Measurements from ENCODE around the gene WNT7B. TPM values are rescaled to one million over a fixed set of nuclear protein-coding genes. Genes with fewer than 3 reads are reported as not detected.

WNT7B gene
- total RNA-seq, 1 donor from 2014 or later = 14.5 TPM

DNA sequence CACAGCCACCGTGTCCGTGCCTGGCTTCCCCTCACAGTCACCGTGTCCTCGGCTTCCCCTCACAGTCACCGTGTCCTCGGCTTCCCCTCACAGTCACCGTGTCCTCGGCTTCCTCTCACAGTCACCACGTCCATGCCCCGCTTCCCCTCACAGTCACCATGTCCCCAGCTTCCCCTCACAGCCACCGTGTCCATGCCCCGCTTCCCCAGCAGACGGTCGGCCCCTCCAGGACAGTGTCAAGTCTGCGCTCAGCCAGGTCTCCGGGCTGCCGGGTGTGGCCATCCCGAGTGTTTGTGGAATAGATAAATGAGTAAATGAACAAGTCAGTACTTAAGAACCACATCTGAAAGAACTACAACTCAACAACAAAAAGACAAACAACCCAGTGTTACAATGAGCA, 23.8 kb downstream of the WNT7B start:
- no peak for DNase-seq (ENCODE audit: low read depth)

DNA sequence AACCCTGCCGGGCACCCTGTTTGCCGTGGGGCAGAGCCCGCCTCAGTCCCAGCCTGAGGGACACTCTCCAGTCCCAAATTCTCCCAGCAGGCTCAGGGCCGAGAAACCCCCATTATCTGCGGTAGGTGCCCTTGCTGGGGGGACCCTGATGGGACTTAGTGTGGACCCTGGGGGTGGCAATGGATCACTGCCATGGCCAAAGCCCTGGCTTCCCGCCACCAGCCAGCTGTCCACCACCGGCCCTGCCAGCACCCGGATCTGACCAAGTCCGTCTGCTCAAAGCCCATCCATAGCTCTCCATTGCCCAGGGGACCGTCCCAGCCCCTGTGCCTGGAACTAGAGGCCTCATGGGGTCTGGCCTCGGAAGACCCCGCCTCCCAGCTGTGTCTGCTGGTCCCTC, 24.4 kb downstream of the WNT7B start:
- DNase-seq (ENCODE audit: low read depth) = no peak

DNA sequence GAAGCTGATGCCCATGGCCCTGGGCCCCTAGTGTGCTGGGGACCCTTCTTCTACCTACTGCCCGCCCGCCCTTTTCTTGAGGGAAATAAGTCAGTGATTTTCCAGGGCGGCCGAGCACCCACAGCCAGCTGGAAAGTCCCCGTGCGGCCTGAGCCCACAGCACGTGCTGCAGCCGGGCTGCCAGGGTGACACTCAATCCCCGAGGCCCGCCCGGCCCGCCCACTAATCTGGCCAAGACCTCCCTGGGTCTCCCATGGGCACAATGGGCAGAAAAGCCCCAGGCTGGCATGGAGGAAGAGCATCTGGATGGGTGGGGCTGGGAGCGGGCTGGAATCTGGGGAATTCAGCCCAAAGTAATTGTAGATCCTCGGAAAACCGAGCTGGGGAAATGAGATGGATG, 24.8 kb downstream of the WNT7B start:
- no peak for DNase-seq (ENCODE audit: low read depth)

DNA sequence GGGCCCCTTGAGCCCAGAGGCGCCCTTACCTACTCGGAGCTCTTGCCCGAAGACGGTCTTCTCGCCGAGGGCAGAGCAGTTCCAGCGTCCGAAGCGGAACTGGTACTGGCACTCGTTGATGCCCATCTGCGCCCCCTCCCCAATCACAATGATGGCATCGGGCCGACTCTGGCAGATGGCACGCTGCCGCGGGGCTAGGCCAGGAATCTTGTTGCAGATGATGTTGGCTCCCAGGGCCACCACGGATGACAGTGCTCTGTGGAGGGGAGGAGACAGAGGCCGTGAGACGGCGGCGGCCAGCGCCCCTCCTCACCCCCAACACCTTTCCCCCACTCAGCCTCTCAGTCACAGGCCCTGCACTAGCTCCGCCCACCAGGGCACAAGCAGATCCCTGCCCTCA, 27.1 kb downstream of the WNT7B start:
- DNase-seq (ENCODE audit: low read depth) = no peak

DNA sequence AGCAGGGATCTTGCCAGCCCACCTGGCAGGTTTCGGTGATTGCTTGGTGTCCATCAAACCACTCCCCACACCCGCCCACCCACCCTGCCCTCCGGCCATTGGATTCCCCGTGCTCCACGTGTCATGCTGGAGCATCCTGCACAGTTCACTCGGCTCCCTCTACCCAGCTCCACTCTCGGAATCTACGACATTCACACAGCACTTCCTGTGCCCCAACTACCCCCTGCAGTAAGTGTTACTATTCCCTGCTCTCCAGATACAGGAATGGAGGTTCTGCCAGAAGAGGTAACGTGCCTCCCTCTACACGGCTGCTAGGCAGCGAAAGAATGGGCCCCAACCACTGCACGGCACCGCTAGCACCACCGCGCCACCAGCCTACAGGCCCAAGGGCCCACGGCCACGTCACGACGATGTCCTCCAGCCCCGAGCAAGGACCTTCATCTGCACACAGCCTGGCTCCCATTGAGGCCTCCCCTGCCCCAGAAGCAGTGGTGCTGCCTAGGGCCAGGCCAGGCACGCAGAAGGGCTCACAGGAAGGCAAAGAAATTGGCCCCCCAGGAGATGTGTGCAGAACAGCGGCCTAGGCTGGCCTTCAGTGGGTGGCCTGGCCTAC, 27.6 kb downstream of the WNT7B start:
- DNase-seq (ENCODE audit: low read depth) = no peak

DNA sequence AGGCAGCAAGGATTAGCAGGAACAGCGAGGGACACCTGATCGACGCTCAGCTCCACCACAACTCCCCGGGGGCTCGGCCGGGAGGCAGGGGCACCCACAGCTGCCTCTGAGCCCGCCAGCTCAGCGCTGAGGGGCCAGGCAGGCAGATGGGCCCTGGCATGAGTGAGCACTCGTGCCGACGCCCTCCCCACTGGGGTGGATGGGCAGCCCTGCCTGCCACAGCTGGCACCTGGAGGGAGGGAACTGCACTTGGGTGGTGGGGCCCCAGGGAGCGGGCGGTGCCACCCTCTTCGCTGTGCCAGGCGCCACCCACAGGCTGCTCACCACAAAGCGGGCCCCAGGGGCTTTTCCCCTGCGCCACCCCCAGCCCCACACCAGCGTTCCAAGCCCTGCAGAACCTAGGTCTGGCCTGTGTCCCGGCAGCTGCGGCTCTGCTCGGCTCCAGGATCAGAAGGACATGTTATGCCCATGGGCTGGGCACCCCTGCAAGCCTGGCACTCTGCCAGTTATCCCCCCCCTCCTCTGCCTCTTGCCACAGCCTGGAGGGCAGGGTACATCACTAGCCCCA, 28.8 kb downstream of the WNT7B start:
- DNase-seq (ENCODE audit: low read depth) = no peak

DNA sequence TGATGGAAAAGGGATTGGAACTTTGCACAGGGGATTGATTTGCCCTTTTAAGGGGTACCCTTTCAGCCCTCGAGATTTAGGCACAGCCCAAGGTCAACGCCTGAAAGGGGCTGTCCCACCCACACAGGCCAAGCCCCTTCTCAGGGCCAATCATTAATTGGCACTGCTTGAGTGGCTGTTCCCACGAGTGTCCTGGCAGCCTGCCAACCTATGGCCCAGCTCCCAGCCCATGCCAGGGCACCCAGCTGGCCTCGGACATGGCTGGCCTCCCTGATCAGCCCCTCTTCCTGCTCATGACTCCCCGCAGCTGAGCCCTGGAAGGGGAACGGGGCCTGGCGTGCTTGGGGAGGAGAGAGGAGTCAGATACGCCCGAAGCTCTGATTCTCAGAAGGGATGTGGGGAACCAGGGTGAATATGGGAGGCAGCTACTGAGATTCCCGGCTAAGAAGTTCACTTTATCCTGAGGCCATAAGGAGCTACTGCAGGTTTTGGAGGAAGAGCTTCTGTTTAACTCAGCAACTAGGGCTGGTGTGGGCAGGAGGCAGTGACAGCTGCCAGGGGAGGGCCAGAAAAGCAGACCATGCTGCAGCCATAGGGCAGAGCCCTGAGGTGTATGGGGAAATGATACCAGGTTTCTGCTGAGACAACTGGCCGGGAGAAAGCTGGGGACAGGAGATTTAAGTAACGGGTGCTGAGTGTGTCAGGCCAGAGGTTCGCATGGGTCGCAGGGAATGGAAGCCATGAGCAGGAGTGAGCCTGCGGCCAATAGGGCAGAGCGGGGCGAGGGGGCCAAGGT, 30.0 kb downstream of the WNT7B start:
- DNase-seq (ENCODE audit: low read depth) = peak; percentile 22

DNA sequence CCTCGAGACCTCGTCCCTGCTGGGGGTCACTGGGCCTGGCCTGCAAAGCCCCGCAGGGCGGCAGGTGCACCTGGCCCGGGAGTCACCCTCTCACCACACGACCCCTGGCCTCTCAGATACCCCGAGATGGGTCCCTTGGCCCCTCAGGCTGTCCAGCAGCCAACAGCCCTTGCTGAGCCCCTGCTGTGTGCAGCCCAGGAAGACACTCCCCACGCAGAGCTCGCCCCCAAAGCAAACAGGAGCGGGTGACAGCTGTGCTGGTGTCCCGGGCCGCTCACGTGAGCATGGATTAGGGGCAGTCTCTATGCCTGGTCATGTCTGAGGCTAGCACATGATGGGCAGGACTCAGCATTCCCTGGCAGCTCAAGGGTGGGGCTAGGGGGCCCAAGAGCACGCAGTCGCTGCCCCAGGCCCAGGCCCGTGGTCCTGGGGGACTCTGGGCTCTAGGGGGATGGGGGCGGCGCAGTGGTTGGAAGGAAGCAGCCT, 31.3 kb downstream of the WNT7B start:
- DNase-seq (ENCODE audit: low read depth) = no peak

DNA sequence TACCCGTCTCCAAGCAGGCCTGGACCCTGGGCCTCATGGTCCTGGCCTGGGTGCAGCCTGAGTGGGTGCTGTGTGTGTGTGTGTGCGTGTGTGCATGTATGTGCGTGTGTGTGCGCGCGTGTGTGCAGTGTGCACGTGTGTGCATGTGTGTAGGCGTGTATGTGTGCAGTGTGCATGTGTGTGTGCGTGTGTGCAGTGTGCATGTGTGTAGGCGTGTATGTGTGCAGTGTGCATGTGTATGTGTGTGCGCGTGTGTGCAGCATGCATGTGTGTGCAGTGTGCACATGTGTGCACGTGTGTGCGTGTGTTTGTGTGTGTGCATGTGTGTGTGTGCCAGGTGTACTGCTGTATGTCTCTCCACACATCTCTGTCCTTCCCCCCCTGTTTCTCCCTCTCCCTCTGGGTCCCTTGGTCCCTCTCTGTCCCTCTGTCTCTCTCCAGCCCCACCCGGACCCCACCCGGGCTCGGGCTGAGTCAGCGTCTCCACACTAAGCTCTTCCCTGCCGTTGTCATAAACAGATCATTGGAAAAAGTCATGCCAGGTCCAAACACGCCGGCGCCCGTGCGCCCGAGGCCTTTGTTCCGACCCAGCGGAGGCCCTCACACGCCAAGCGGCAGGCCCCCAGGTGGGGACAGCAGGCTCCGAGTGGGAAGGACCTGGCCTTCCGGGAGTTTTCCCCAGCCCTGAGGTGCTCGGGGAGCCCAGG, 34.0 kb downstream of the WNT7B start:
- no peak for DNase-seq (ENCODE audit: low read depth)

DNA sequence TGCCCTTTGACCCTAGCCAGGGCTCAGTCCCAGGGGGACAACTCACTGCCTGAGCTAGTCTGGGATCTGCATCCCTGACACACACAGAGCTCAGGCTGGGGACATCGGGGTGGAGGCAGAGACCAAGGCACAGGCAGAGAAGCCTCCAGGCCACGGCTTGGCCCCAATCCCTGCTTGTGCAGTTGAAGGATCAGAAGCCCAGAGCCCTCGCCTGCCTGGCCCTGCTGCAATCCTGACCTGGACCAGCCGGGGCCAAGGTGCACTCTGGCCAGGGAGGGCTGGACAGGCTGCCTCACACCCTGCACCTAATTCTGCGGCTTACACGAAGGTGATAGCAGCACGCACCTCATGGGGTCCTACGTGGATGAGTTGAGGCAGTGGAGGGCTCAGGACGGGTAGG, 34.6 kb downstream of the WNT7B start:
- DNase-seq (ENCODE audit: low read depth) = no peak

DNA sequence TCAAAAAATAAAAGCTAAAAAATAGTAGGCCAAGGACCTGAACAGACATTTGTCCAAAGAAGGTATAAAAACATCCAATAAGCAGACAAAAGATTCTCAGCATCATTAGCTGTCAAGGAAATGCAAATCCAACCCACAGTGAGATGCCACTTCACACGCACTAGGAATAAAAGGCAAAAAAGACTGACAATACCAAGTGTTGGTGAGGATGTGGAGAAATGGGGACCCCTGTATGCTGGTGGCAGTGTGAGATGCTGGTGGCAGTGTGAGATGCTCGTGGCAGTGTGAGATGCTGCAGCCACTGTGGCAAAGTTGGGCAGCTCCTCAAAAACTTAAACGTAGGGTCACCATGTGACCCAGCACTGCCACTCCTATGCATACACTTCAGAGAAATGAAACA, 38.0 kb downstream of the WNT7B start:
- DNase-seq (ENCODE audit: low read depth) = no peak

DNA sequence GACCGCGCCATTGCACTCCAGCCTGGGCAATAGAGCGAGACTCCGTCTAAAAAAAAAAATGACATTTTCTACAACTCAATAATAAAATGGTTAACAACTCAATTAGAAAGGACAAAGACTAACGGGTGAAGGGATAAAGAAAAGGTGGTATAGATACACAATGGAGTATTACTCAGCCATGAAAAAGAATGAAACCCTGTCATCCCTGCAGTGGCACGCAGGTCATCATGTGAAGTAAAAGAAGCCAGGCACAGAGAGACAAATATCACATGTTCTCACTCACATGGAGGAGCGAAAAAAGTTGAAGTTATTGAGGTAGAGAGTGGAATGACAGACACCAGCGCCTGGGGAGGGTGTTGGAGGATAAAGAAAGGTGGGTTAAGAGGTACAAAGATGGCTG, 39.0 kb downstream of the WNT7B start:
- DNase-seq (ENCODE audit: low read depth) = no peak

DNA sequence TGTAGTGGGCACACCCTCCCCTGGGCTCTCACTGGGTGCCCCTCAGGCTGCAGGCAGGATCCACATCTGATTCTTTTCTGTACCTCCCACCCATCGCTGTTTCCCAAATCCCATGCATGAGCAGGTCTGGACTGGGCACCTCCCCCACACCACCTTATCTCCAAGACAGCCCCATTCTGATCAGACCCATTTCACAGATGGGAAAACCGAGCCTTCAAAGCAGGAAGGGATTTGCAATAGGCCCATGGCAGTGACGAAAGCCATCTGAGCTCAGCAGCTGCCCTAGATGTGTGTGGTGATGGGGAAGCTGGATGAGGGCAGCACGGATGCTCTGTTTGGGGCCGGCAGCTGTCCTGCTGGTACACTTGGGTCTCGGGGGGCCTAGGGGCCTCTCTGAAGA, 41.4 kb downstream of the WNT7B start:
- DNase-seq (ENCODE audit: low read depth) = no peak

DNA sequence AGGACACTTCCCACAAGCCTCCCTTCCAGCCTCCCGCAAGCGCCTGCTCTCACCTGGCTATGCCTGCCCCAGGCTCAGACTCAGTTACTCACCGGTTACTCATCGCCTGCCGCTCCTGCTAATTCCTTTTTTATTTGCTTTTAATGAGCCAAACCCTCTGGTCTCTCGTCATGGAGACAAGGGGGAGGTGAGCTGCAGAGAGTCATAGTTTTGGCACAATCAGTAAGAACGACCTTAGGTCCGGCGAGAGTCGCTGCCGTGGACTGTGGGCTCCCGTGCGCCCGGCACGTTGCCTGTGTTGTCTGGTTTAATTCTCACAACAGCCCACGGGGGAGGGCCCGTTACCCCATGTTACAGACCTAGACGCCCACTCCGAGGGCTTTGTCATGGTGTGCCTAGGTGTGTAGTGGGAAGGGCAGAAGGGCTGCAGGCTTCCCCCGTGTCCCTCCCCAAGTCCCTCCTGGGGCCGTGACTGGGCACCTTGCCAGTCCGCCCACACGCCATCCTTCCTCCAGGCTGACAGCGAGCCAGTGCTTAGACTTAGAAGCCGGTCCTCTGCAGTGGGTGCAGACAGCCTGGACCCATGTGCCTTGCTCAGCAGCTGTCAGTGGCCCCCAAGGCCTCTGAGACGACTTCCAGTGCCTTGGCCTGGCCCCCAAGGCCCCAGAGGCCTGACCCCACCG, 42.2 kb downstream of the WNT7B start:
- DNase-seq (ENCODE audit: low read depth) = peak; percentile 98

DNA sequence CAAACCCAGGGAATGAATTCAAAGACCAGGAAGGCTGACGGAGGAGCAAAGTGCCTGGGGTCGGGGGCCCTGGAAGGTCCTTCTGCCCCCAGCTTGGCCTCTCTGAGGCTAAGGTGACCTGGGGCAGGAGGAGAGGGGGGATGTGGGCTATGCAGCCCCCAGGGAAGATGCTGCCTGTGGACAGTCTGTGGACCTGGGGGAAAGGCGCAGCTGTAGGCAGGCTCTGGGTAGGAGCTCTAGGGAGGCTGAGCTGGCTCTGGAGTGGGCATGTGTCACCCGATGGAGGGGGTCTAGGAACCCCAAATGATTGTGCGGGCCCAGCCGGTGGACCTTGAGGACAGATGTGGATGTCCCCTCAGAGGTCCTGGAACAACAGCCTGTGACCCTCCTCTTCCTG, 42.8 kb downstream of the WNT7B start:
- no peak for DNase-seq (ENCODE audit: low read depth)

DNA sequence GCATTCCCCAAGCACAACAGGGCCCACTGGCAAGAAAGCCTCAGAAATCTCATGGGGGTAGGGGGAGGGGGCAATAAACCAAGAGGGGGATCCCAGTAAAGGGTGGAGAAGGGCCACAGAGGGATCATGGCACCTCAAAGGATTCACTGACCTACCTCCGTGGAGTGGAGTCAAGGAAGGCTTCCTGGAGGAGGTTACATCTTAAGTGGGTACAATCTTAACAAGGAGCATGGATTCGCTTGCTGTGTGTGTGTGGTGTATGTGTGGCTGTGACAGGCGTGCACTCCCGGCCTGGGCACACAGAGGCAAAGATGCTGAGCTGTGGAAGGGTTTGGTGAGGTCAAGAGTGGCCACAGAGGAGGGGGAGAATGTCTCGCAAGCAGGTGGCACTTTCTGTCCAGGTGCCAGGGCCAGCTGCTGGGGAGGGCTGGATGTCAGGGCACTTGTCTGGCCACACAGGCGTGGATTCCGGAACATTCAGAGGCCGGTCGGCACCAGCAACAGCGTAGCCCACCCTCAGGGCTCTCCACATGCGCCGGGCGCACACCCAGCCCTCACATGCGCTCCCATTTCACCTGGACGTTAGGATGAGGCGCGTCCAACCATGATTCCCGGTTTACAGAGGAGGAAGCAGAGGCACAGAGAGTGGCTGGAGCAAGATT, 43.3 kb downstream of the WNT7B start:
- DNase-seq (ENCODE audit: low read depth) = no peak

DNA sequence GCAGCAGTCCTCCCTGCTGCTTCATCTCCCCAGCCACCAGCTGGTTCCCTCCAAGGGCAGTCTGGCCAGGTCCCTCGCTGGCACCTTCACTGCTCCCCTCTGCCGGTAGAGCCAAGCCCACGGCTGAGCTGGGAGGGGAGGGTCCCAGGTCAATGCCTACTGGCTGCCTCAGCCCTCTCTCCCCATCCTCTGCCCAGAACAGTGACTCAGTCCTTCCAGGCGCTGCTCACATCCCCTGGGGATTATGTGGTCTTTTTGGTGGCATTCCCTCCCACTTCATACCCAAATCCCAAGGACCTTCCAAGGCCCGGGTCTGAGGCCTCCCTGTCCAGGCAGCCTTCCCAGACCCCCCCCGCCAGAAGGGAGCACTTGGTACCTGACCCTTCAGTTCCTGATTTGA, 44.9 kb downstream of the WNT7B start:
- peak; percentile 32 for DNase-seq (ENCODE audit: low read depth)

DNA sequence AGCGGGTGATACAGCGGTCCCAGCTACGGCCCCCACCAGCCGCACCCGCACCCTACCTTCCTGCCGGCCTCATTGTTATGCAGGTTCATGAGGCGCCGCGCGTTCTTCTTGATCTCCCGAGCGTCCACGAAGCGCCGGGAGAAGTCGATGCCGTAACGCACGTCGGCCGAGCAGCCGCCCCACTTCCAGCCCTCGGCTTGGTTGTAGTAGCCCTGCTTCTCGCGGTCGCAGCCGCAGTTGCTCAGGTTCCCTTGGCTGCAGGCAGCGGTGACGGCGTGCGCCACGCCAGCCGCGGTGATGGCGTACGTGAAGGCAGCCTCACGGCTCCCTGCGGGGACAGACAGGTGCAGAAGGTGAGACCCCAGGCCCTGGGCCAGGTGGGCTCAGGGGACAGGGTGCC, 45.9 kb downstream of the WNT7B start:
- no peak for DNase-seq (ENCODE audit: low read depth)

DNA sequence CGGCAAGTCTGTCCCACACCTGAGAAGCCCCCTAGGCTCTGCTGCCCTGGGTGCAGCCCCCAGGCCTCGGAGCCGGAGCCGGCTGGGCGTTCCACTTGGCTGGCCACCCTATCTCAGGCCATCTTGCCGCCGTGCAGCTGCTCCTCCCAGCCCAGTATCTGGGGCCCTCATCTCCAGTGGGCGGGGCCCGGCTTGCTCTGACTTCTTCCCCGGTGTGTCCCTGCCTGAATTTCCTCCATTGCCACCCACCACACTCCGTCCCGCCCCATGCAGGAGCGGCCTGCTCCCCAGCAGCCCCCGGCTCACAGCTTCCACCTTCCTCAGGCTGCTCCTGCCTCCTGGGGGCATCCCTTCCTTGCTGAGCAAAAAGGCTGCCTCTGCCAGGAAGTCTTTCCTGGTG, 46.6 kb downstream of the WNT7B start:
- DNase-seq (ENCODE audit: low read depth) = no peak

DNA sequence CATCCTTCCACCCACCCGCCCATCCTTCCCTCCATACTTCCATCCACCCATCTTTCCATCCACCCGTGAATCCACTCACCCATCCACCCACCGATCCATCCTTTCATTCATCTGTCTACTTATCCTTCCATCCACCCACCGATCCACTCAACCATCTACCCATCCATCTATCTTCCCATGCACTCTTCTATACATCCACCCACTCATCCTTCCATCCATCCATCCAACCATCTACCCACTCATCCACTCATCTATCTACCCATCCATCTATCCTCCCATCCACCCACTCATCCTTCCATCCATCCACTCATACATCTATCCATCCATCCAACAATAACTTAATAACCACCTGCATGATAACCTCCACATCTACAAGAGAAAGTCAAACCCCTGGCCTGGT, 47.3 kb downstream of the WNT7B start:
- no peak for DNase-seq (ENCODE audit: low read depth)

DNA sequence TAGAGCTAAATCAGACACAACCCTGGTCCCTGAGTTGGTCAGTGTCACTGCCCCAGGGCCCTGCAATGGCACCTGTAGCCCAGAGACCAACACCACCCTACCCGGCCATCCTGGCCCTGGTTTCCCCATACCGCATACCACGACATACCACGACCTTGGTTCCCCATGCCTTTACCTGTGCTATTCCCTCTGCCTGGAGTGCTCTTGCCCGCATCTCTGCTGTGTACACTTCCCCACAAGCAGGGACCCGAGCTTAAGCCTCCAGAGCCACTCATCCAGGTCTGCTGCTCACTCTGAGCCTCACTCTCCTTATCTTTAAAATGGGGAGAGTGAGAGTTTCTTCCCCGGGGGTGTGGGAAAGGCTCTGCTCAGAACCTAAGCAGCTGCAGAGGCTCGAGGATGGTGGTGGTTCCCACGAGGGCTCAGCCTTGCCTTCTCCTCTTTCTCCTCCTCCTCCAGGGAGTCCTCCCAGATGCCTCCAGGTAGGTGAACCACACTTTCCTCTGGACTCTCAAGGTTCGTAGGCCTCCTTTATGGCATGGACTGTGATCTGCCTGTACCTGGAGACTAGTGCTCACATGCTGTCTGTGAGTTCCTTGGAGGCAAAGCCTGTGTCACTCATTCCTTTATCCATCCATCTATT, 48.1 kb downstream of the WNT7B start:
- DNase-seq (ENCODE audit: low read depth) = no peak
